ENCODE results near the gene ABCB11. TPM values are rescaled to one million over a fixed set of nuclear protein-coding genes. Genes with fewer than 3 reads are reported as not detected.
"Not testable (repeated sequence)": the region's sequence is repeated elsewhere in the genome, so short reads cannot be mapped to it uniquely, and the experiment has no call there.

The ABCB11 gene
- total RNA-seq, 1 donor from 2014 or later: 0.18 TPM

DNA sequence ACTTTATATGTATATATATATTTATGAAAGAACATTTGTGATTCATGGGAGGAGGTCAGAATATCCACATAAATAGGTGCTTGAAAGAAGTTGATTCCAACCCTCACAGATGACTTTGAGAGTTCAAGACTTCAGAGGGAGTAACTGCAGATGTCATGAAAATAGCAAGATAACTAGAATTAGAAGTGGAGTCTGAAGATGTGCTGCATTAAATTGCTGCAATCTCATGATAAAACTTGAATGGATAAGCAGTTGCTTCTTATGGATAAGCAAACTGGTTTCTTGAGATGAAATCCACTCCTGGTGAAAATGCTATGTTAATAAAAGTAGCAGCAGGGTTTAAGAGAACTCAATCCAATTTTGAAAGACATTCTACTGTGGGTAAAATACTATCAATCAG, 89.8 kb downstream of the ABCB11 start:
- Mint-ChIP-seq H3K9me3 (no peaks in the 10 kb centered on the region), H3K27me3 (ENCODE audit: low read depth) (no peaks in the 10 kb centered on the region), H3K4me1 (no peaks in the 10 kb centered on the region), H3K4me3 (no peak overlapping the region), H3K27ac (no peak overlapping the region), H3K36me3 (no peaks in the 10 kb centered on the region)
- DNase-seq (ENCODE audit: low spot score in 2 of 2, unreplicated experiment in 2 of 2): no peak
- TF ChIP-seq, protein P1, sequence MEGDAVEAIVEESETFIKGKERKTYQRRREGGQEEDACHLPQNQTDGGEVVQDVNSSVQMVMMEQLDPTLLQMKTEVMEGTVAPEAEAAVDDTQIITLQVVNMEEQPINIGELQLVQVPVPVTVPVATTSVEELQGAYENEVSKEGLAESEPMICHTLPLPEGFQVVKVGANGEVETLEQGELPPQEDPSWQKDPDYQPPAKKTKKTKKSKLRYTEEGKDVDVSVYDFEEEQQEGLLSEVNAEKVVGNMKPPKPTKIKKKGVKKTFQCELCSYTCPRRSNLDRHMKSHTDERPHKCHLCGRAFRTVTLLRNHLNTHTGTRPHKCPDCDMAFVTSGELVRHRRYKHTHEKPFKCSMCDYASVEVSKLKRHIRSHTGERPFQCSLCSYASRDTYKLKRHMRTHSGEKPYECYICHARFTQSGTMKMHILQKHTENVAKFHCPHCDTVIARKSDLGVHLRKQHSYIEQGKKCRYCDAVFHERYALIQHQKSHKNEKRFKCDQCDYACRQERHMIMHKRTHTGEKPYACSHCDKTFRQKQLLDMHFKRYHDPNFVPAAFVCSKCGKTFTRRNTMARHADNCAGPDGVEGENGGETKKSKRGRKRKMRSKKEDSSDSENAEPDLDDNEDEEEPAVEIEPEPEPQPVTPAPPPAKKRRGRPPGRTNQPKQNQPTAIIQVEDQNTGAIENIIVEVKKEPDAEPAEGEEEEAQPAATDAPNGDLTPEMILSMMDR (IDR thresholded peaks at IDR 0.05; ENCODE audit: unreplicated experiment): no peak

DNA sequence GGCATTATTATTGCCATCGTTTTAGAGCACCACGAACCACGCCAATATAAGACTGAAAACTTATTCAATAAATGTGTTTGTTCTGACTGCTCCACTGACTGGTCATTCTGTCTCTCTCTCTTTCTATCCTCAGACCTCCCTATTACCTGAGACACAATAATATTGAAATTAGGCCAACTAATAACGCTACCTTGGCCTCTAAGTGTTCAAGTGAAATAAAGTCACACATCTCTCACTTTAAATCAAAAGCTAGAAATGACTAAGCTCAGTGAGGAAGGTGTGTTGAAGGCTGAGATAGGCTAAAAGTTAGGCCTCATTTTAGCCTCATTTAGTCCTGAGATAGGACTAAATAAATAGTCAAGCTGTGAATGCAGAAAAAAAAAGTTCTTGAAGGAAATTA, 91.2 kb downstream of the ABCB11 start:
- H3K27me3 Mint-ChIP-seq (ENCODE audit: low read depth): no peaks in the 10 kb centered on the region
- H3K9me3 Mint-ChIP-seq: no peaks in the 10 kb centered on the region
- DNase-seq (ENCODE audit: low spot score in 2 of 2, unreplicated experiment in 2 of 2): no peak
- H3K4me3 Mint-ChIP-seq: no peak overlapping the region
- TF ChIP-seq, protein P1 (IDR thresholded peaks at IDR 0.05; ENCODE audit: unreplicated experiment): no peak
- no peaks in the 10 kb centered on the region for H3K4me1 Mint-ChIP-seq
- H3K36me3 Mint-ChIP-seq: no peaks in the 10 kb centered on the region
- no peak overlapping the region for H3K27ac Mint-ChIP-seq

DNA sequence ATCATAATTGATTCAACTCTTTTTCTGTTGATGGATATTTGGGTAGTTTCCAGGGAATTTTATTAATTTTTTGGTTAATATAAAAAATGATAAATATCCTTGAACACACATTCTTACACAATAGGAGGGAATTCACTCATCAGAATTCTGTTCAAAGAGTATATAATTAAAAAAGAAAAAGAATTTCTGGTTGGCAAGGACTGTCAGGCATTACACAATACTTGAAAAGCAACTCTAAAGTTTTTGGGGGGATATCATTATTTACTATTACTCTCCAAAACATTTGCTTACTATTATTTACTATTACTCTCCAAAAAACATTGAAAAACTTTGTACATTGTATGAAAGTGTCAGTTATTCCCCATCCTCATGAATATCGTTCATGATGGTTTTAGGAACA, 92.1 kb downstream of the ABCB11 start:
- Mint-ChIP-seq H3K4me3 (no peak overlapping the region), H3K27me3 (ENCODE audit: low read depth) (no peaks in the 10 kb centered on the region), H3K27ac (no peak overlapping the region), H3K36me3 (no peaks in the 10 kb centered on the region), H3K9me3 (no peaks in the 10 kb centered on the region), H3K4me1 (no peaks in the 10 kb centered on the region)
- TF ChIP-seq, protein P1 (IDR thresholded peaks at IDR 0.05; ENCODE audit: unreplicated experiment): no peak
- no peak for DNase-seq (ENCODE audit: low spot score in 2 of 2, unreplicated experiment in 2 of 2)

DNA sequence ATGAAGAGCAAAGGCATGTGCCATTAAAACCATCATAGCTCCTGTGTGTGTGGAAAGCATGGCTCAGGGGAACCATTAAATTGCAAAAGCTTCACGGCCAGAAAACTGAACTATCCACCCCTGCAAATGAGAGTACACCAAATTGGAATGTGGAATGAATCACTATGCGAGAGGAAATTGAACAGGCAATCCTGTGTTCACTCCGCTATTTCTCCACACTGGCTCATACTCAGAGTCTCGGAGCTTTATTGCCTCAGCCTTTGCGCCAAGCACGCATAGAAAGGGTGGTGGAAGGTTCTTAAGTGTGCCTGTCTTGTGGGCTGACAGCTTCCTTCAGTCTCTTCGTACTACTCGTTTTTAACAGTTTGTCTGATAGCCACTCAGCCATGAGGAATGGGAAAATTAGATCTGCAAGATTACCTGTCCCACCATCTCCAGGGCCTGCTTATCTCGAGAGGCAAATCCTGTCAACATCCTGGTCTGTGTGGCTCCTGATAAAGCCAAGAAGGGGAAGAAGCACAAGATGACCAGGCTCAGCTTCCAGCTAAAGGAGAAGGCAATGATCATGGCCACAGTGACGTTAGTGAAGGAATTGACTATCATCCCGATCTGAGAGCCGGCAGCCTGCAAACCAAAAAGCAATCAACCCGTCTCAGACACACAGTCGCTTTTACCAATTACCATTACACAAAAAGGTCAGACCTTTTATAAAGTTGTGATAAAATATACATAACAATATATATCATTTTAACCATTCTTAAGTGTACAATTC, 95.1 kb downstream of the ABCB11 start:
- Mint-ChIP-seq H3K36me3 (no peaks in the 10 kb centered on the region), H3K4me3 (no peak overlapping the region), H3K4me1 (no peaks in the 10 kb centered on the region), H3K9me3 (peaks cover 4% of the 10 kb centered on the region), H3K27me3 (ENCODE audit: low read depth) (no peaks in the 10 kb centered on the region), H3K27ac (no peak overlapping the region)
- DNase-seq (ENCODE audit: low spot score in 2 of 2, unreplicated experiment in 2 of 2): no peak
- TF ChIP-seq, protein P1 (IDR thresholded peaks at IDR 0.05; ENCODE audit: unreplicated experiment): no peak

DNA sequence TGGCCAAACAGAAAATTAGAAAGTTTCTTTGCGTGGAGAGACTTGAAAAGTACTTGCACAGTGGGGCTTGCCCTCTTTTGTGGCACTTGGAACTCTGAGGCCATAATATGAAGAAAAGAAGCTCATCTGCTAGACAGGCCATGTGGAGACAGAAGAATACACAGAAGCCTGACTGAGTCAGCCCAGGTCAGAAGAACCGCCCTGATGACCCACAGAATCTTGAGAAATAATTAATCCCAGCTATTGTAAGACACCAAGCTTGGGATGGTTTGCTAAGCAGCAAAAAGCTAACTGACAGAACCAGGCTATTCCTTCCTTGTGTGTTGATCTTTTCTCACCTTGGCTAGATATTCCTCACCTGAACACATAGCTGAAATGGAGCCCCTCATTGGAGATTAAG, 96.3 kb downstream of the ABCB11 start:
- Mint-ChIP-seq H3K4me3 (no peak overlapping the region), H3K4me1 (peaks cover 12% of the 10 kb centered on the region), H3K36me3 (no peaks in the 10 kb centered on the region), H3K27me3 (ENCODE audit: low read depth) (no peaks in the 10 kb centered on the region), H3K9me3 (peaks cover 4% of the 10 kb centered on the region), H3K27ac (no peak overlapping the region)
- DNase-seq (ENCODE audit: low spot score in 2 of 2, unreplicated experiment in 2 of 2): no peak
- TF ChIP-seq, protein P1 (IDR thresholded peaks at IDR 0.05; ENCODE audit: unreplicated experiment): no peak

DNA sequence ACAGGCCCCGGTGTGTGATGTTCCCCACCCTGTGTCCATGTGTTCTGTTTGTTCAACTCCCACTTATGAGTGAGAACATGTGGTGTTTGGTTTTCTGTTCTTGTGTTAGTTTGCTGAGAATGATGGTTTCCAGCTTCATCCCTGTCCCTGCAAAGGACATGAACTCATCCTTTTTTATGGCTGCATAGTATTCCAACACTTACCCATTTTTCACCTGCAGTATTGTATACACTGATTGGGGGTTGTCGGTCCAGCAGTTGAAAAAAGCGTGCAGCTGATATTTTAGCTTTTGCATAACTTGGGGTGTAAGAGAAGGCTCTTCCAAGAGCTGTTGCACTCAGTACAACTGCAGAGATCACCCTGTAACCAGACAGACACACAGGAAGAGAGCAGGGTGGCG, 99.0 kb downstream of the ABCB11 start:
- not testable (repeated sequence) for H3K9me3 Mint-ChIP-seq; H3K27ac Mint-ChIP-seq; H3K36me3 Mint-ChIP-seq; H3K27me3 Mint-ChIP-seq (ENCODE audit: low read depth); DNase-seq (ENCODE audit: low spot score in 2 of 2, unreplicated experiment in 2 of 2); H3K4me3 Mint-ChIP-seq
- H3K4me1 Mint-ChIP-seq: peaks cover 37% of the 10 kb centered on the region
